ENCODE measurements around the gene ATP9A.

The ATP9A gene

DNA sequence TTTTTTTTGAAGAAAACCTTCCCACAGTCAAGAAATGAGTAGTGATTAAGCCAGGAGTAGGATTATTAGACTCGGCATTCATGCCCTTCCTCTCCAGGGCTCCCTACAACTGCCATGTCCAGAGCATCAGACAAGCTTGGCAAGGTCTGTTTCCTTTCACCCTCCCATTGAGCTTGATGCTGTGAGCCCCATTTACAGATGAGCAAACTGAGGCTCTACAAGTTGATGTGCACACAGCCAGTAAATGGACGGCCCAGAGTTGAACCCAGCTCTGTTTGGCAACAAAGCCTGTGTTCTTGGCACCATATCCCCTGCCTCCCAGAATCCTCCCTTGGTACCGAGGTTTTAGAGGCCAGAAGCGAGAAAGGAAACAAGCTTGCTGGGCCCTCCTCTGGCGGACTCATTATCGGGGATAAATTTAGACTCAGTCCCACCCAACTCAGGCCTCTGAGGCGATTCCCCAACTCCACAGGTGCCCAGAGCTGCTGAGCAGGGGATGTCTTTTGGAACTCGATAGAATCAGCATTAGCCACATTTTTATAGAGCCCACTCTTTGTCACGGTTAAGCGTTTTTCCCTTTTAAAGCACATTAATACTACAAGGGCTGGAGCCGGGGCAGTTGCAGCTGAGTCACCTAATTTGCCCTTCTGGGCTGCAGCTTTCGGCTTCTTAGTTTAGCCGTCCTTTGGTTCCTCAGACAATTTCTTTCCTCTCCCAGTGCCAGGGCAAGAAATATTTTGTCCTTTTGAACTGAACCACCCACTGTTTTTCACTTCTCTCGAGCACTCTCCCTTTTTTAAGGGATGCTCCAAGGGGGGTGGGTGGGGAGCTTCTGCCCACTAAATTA, 202.7 kb downstream of the ATP9A start:
- TF ChIP-seq SIN3A (IDR thresholded peaks at IDR 0.05; ENCODE audit: borderline replicate concordance, insufficient read depth, low read length): no peak
- TF ChIP-seq POLR2AphosphoS5 (IDR thresholded peaks at IDR 0.05; ENCODE audit: low read depth, low read length): no peak

- TF ChIP-seq POLR2AphosphoS5 (IDR thresholded peaks at IDR 0.05; ENCODE audit: low read depth, low read length) (no peak), TAF1 (IDR thresholded peaks at IDR 0.05; ENCODE audit: borderline replicate concordance, insufficient read depth, low read length) (no peak), SIN3A (IDR thresholded peaks at IDR 0.05; ENCODE audit: borderline replicate concordance, insufficient read depth, low read length) (no peak), FOXP2 (optimal IDR thresholded peaks at IDR 0.05; ENCODE audit: borderline replicate concordance, extremely low read depth, extremely low read length, insufficient read depth) (no peak), REST (IDR thresholded peaks at IDR 0.05; ENCODE audit: insufficient read depth in 1 of 2, low read depth in 2 of 2, low read length in 2 of 2) (no peak)
Measured at GRCh38 chr20:51563486-51564332, 204.5 kb downstream of the ATP9A start.

GRCh38 chr20:51563174-51563485, 205.1 kb downstream of the ATP9A start:
- no peak for TF ChIP-seq FOXP2 (optimal IDR thresholded peaks at IDR 0.05; ENCODE audit: borderline replicate concordance, extremely low read depth, extremely low read length, insufficient read depth)
- TF ChIP-seq SIN3A (IDR thresholded peaks at IDR 0.05; ENCODE audit: borderline replicate concordance, insufficient read depth, low read length): no peak
- TF ChIP-seq POLR2AphosphoS5 (IDR thresholded peaks at IDR 0.05; ENCODE audit: low read depth, low read length): no peak
- TF ChIP-seq REST (IDR thresholded peaks at IDR 0.05; ENCODE audit: insufficient read depth in 1 of 2, low read depth in 2 of 2, low read length in 2 of 2): no peak
- TF ChIP-seq TAF1 (IDR thresholded peaks at IDR 0.05; ENCODE audit: borderline replicate concordance, insufficient read depth, low read length): no peak

DNA sequence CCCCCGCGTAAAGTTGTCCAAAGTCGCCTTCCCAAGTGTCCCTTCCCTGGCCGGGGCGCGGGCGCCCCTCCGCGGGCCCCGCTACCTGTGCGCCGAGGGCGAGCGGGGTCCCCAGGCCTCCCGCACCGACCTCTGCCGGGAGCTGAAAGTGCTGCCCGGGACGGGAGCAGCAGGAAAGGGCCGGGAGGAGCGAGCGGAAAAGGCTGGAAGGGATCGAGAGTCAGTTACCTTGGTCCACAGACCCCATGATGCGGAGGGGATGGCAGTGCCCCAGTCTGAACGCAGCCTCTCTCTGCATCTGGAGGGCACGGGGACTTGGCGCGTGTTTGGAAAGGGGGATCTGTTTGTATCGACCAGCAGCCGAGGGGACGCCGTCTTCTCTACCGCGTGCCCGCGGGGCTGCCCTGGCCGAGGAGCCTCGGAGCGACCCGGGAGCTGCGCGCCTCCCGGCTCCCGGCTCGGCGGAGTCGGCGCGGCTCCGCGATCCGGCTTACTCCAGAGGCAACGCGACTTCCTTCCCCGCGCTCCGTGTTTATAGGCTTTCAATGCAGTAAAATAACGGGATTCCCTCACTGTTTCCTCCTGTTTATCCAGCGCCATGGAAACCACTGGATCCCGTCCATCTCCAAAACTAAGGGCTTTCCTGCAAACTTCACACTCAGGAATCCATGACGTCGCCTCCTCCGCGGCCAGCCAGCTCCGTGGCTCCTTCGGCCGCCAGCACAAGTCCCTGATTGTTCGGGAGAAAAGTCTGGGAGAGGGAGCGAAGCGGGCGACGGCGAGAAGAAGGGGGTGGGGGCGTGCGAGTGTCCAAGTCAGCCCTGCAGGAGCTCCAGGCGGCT, 205.6 kb downstream of the ATP9A start:
- no peak for TF ChIP-seq FOXP2 (optimal IDR thresholded peaks at IDR 0.05; ENCODE audit: borderline replicate concordance, extremely low read depth, extremely low read length, insufficient read depth)
- peak; percentile 59; the same call in 1 of the 2 replicates for TF ChIP-seq SIN3A (IDR thresholded peaks at IDR 0.05; ENCODE audit: borderline replicate concordance, insufficient read depth, low read length)

DNA sequence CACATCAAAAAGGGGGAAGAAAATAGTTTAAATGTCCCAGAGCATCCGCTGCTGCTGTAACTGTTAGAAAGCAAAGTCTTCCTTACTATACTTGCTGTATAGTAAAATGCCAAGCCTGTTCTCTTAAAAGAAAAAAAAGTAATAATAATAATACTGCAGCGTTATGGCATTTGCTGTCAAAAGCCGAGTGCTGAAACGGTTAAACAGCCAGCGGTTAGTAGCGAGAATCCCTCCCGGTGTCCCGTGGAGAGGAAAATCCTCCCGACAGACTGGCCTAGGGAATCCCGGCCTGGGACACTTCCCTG, 206.2 kb downstream of the ATP9A start:
- TF ChIP-seq TAF1 (IDR thresholded peaks at IDR 0.05; ENCODE audit: borderline replicate concordance, insufficient read depth, low read length) (no peak), SIN3A (IDR thresholded peaks at IDR 0.05; ENCODE audit: borderline replicate concordance, insufficient read depth, low read length) (no peak), REST (IDR thresholded peaks at IDR 0.05; ENCODE audit: insufficient read depth in 1 of 2, low read depth in 2 of 2, low read length in 2 of 2) (no peak), POLR2AphosphoS5 (IDR thresholded peaks at IDR 0.05; ENCODE audit: low read depth, low read length) (no peak), FOXP2 (optimal IDR thresholded peaks at IDR 0.05; ENCODE audit: borderline replicate concordance, extremely low read depth, extremely low read length, insufficient read depth) (no peak)

All from PFSK-1 (cell line).